NCI-H146 treated with DMSO at 0.1 percent for 48 hours (cell line): Measurements from ENCODE around the gene UNKL.

Source experiments
- DNase-seq: peaks from one replicate; lab custom pipeline; 2025; ENCODE audit not compliant: unreplicated experiment; lab: John Stamatoyannopoulos, UW

The UNKL gene

GRCh38 chr16:1407753-1408152 is 6.8 kb downstream of the UNKL start:
- DNase-seq, result no peak

GRCh38 chr16:1403733-1404132 is 10.8 kb downstream of the UNKL start:
- DNase-seq, result no peak

GRCh38 chr16:1403036-1403435 is 11.5 kb downstream of the UNKL start:
- DNase-seq, result no peak

GRCh38 chr16:1401758-1402154 is 12.7 kb downstream of the UNKL start:
- DNase-seq, result no peak

DNA sequence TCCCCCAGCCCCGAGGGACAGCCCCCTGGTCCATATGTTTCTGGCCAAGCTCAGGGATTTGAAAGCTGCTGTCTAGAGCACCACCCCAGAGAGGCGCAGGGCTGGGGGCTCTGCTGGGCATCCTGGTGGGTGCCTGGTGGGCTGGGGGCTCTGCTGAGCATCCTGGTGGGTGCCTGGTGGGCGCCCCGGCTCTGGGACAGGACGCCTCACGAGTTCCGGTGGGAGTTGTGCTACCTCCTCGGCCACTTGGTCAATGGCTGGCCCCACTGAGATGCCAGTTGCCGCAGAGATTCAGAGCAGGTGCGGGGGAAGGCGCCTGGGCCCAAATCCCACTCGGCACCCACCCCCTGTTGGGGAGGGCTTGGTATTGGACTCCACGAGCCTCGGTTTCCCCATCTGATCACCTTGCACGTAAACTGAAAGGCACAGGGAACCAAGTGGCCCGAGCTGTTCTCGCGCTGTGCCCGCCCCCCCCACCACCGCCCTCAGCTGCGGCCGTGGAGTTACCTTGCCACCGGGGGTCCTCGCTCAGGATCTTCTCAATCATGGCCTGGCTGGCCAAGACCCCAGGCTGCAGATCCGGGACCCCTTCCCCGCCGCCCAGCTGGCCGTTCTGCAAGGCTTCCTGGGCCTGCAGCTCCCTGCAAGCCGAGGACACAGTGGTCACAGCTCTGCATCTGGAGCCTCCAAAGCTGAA is 13.3 kb downstream of the UNKL start:
- DNase-seq, result no peak

GRCh38 chr16:1398826-1399581 is 15.5 kb downstream of the UNKL start:
- no peak for DNase-seq

- DNase-seq, result no peak
Measured at GRCh38 chr16:1398351-1398750, 16.2 kb downstream of the UNKL start.

GRCh38 chr16:1397779-1398178 is 16.7 kb downstream of the UNKL start:
- DNase-seq, result no peak

- no peak for DNase-seq
Measured at GRCh38 chr16:1395444-1396031, 19.0 kb downstream of the UNKL start.

DNA sequence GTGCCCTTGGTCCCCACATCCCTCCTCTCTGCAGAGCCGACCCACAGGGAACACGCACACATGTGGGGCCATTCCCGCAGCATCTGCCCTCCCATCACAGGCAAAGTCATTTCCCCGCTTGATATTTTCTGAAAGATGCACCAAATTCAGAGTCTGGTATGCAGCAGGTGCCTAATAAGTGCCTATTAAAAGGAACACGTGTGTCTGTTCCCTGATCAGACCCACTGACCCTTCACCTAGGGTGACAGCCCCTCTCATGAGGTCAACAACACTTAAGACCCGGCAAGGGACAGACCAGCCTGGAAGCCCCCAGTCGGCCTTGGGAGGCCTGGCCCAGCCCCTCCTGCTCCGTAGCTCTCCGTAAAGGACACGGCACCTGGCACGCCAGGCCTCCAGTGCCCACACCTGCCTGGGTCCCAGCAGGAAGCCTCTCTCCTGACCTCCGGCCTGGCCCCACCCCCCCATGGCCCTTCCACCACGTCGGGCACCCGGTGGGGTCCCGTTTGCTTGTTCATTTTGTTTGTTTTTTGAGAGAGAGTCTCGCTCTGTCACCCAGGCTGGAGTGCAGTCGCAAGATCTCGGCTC is 20.0 kb downstream of the UNKL start:
- DNase-seq, result no peak

DNA sequence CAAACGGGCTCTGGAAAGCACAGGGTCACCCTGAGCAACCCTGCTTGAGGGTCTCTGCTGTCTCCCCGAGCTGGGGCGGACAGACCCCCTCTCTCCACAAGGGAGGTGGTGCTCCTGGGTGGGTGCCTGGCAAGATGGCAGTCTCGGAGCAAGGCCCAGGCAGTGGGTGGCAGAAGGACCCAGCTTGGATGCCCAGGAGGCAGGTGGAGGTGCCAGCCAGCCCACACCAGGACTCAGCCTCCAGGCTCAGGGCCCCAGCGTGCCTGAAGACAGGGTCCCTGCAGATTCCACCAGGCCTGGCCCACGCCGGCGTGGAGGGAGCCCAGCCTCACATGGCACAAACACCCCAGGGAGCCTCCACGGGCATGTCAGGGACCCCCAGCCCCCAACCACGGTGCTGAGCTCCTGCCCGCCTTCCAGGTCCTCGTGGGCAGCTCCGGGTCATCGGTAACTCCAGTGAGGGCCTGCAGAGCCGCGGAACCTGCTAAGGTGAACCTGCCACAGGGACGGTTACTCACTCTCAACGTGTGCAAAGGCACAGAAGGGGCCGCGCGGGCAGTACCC is 20.8 kb downstream of the UNKL start:
- DNase-seq, result no peak

DNA sequence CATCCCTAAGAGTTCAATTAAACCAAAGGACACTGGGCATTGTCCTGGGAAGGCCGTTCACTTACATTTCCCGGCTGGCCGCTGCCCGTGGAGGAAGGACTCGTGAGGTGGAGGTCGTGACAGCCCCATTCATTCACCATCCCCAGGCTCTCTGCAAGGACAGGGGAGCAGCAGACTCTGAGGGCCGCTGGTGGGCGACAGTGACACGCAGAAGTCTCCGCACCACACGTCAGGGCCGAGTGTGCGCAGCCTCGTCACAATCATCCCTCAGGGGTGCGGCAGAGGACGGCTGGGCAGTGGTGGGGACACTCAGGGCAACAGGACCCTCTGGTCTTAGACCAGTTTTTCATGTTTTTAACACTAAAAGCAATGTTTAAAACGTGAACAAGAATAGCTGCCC is 21.7 kb downstream of the UNKL start:
- DNase-seq, result no peak

DNA sequence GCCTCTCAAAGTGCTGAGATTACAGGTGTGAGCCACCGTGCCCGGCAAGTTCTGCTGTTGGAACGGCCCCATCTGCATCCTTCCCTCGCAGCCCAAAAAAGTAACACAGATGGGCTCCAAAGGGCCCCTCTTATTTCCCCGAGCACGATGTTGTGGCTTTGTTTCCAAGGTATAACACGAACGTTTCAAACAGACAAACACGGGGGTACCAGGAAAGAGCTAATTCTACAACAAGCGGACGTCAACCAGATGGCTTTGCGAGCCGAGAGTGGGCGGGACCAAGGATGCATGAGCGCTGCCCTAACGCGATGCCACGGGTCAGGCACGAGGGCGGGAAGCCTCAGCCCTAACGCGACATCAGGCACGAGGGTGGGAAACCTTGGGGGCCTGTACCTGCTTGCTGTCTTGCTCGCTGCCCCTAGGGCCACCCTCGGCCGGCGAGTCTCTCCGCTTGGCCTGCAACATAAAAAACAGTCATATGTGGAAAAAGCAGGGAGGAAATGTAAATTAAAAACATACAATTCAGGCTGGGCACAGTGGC is 24.2 kb downstream of the UNKL start:
- no peak for DNase-seq

- no peak for DNase-seq
Measured at GRCh38 chr16:1389762-1390161, 24.7 kb downstream of the UNKL start.

- DNase-seq, result no peak
Measured at GRCh38 chr16:1387331-1387730, 27.2 kb downstream of the UNKL start.

- DNase-seq, result no peak
Measured at GRCh38 chr16:1385232-1385631, 29.3 kb downstream of the UNKL start.

DNA sequence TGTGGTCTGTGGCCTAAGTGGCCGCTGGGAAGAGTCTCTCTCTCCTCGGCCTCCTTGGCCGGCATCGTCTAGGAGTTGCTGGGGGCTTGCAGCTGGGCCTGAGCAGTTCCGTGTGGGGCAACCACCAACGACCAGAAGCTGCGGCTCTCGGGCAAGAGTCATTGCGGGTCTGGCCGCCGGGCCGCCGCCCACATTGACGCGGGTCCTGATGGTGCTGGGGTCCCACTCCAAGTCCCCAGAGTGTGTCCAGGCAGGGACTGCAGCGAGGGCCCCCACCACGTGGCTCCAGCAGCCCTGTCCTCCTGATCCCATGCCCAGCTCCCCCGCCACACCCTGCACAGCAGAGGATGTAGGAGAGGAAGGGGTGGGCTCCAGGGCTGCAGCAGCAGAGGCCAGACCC is 30.9 kb downstream of the UNKL start:
- no peak for DNase-seq

- DNase-seq, result no peak
Measured at GRCh38 chr16:1381612-1382406, 32.7 kb downstream of the UNKL start.

- no peak for DNase-seq
Measured at GRCh38 chr16:1380195-1380594, 34.3 kb downstream of the UNKL start.

GRCh38 chr16:1379304-1380076 is 35.0 kb downstream of the UNKL start:
- DNase-seq, result no peak
